Embryonic facial prominence (tissue), 1 donor: ENCODE results near the gene F2RL1.
"Not testable (repeated sequence)": the region's sequence is repeated elsewhere in the genome, so short reads cannot be mapped to it uniquely, and the experiment has no call there.

Experiments used
- DNase-seq: peaks from one replicate; pipeline ENCODE4 v3.0.0-alpha.2; 2016; ENCODE audit errors: extremely low spot score

The F2RL1 gene, protein sequence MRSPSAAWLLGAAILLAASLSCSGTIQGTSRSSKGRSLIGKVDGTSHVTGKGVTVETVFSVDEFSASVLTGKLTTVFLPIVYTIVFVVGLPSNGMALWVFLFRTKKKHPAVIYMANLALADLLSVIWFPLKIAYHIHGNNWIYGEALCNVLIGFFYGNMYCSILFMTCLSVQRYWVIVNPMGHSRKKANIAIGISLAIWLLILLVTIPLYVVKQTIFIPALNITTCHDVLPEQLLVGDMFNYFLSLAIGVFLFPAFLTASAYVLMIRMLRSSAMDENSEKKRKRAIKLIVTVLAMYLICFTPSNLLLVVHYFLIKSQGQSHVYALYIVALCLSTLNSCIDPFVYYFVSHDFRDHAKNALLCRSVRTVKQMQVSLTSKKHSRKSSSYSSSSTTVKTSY

DNA sequence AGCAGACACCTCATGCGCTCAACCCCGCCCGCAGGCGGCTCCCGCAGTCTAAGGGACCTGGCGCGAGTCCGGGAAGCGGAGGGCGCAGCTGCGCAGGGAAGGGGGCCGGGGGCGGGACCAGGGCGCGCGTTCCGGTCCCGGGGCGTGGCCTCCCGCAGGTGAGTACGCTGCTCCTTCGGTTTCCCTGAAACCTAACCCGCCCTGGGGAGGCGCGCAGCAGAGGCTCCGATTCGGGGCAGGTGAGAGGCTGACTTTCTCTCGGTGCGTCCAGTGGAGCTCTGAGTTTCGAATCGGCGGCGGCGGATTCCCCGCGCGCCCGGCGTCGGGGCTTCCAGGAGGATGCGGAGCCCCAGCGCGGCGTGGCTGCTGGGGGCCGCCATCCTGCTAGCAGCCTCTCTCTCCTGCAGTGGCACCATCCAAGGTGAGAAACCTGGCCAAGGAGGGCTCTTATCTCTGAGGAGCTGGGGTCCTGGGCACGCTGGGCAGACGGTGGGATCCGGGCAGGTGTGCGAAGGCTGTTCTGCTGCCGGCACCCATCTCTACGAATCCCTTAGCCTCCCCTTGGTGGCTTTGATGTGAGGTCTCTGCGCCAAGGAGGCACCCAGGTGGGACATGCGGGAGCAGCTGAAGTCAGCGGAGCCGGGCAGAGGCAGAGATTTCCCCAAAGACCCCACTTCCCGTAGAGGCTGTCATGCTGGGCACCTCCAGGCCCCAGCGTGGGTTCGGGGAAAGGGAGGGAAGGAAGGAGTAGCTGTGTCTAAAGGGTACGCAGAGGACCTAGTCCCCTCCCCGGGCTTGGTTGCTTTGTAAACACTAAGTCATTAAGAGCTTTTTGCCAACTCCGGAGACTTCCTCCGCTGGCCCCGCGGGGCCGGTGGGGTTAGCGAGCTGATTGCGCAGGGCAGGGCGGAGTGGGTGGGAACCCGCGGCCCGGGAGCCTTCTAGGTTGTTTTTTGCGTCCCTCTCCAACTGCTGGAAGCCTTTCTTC, at the start of gene F2RL1:
Gene F2RL1, plus strand, starts transcription at position 187 of the 988 bp plus-strand sequence. Its CDS starts 153 bp downstream, at position 340.
- DNase-seq = no peak

DNA sequence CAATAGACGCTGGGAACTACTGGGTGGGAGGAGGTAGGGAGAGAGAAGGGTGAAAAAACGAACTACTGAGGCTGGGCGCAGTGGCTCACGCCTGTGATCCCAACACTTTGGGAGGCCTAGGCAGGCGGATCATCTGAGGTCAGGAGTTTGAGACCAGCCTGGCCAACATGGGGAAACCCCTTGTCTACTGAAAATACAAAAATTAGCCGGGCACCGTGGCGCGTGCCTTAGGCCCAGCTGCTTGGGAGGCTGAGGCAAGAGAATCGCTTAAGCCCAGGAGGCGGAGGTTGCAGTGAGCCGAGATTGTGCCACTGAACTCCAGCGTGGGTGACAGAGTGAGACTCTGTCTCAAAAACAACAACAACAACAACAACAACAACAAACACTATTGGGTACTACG, 47.8 kb upstream of the F2RL1 start:
- not testable (repeated sequence) for DNase-seq

DNA sequence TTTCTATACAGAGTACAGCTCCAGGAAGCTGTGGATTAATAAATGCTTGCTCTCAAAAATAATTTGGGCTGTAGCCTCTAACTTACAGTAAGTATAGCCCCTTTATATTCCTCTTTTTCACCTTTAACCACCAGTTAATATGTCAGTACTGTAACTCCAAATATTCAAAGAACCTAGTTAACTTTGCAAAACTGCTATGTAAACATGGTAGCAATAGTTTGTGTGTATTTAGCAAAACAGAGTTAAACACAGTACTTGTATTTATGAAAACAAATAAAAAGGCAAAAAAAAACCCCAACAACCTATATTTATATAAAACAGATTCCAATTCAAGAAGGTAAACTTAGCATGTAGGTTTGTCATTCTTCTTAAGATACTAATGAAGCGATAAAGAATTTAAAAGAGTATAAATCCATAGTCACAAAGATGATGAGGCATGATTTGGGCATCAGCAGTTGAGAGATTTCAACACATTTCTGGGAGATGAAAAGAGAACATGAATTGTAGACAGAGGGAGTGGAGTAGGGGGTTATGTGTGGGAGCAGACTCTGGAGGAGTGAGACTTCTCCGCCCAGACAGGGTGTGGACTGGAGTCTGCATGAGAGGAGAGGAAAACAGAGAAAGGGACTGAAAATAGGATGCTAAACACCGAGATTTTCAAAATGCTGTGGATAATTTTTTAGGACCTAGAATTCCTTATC, 47.0 kb upstream of the F2RL1 start:
- no peak for DNase-seq

DNA sequence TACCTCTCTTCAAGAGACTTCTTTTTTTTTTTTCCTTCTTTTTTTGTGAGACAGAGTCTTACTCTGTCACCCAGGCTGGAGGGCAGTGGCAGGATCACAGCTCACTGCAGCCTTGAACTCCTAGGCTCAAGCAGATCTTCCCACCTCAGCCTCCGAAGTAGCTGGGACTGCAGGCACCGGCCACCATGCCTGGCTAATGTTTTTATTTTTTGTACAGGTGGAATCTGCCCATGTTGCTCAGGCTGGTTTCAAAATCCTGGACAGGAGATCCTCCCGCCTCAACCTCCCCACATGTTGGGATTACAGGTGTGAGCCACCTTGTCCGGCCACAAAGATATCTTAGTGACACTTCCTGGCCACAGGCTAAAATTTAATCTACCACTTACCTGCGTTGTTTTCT, 42.9 kb upstream of the F2RL1 start:
- no peak for DNase-seq

DNA sequence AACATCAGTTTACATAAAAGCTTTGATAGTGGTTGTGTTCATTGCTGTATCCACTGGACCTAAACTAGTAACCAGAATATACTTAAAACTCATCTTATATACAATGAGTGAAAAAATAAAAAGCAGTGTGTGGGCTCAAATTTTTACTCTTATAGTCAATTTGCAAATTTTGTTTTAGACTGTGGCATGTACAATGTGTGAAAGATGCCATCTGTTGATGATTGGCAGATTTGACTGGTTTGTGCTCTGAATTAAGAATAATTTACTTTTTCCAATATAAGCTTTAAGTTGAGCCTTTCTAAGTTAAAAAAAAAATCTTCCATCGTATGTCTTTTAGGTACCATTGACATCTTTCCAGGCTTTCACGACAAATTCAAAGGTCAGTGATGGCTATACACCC, 42.4 kb upstream of the F2RL1 start:
- DNase-seq = no peak

DNA sequence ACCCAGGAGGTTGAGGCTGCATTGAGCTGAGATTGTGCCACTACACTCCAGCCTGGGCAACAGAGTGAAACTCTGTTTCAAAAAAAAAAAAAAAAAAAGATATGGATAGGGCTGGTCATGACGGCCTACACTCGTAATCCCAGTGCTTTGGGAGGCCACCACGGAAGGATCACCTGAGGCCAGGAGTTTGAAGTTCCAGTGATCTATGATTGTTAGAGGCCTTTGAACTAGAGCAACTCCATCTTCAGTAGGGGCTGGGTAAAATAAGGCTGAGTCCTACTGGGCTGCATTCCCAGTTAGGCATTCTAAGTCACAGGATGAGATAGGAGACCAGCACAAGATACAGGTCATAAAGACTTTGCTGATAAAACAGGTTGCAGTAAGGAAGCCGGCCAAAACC, 38.2 kb upstream of the F2RL1 start:
- DNase-seq = not testable (repeated sequence)

DNA sequence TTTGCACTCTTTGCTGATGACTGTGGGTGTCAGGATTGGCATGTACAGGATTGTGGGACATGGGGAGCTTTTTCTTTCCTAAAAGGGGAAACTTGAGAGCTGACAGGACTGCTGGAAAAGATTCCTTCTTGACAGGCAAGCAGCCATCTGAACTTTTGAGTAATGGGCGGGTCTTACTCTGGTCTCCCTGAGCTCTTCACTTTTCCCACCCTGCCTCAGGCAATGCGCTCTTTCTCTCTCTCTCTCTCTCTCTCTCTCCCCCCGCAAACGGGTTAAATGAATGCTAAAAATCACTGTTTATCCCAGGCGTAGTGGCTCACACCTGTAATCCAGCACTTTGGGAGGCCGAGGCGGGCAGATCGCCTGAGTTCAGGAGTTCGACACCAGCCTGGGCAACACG, 37.1 kb upstream of the F2RL1 start:
- DNase-seq = no peak

DNA sequence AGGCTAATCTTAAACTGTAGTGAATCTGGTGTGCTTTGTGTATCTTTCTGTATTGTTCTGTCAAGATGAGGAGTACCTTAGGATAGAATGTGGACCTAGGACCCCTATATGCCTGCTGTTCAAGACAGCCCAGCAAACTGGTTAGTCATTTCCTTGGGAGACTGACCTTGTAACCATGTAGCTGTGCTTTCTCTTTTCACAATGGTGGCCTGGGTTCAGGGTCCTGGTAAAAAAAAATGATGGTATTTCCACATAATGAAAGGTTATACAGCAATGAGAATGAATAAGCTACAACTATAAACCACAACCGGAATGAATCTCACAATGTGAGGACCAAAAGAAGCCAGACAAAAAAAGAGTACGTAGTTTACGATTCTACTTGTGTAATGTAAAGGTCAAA, 36.4 kb upstream of the F2RL1 start:
- DNase-seq = no peak

DNA sequence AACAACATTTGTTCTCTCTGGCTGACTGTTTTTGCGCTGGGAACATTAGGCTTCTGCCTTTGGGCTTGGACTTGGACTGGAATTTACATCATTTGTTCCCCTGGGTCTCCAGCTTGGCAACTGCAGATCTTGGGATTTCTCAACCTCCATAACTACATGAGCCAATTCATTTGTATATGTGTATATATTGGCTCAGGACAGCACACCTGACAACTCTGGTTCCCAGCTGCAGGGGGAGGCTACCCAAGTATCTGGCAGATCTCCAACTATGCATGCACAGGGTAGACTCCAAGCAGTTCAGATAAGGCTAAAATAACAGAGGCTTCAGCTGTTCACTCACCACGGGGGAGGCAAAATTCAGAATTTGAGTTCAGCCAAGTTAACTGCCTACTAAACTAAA, 31.6 kb upstream of the F2RL1 start:
- peak; percentile 54 for DNase-seq

DNA sequence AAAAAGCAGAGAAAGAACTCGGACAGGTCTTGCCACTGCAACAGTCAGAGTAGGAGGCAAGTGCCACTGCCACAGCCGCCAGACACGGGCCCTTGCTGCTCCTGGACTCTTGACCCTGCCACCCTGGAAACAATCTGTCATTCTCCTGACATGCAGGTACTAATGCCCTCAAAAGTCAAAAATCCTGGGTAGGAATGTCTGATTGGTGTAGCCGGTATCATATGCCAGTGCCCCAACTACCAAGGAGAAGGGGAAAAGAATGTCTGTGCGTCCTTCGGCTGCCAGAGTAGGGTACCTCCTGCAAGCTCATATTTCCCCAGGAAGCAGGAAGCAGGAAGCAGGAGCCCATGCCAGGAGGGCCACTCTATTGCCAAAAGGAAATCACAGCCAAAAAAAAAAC, 30.5 kb upstream of the F2RL1 start:
- no peak for DNase-seq

DNA sequence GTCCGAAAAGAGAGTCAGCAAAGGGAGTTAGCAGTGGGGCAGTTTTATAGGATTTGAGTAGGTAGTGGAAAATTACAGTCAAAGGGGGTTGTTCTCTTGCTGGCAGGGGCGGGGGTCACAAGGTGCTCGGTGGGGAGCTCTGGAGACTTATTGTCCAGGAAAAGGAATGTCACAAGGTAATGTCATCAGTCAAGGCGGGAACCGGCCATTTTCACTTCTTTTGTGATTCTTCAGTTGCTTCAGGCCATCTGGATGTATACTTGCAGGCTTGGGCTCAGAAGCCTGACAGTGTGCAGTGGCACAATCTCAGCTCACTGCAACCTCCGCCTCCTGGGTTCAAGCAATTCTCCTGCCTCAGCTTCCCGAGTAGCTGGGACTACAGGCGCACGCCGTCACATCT, 29.6 kb upstream of the F2RL1 start:
- DNase-seq = not testable (repeated sequence)

DNA sequence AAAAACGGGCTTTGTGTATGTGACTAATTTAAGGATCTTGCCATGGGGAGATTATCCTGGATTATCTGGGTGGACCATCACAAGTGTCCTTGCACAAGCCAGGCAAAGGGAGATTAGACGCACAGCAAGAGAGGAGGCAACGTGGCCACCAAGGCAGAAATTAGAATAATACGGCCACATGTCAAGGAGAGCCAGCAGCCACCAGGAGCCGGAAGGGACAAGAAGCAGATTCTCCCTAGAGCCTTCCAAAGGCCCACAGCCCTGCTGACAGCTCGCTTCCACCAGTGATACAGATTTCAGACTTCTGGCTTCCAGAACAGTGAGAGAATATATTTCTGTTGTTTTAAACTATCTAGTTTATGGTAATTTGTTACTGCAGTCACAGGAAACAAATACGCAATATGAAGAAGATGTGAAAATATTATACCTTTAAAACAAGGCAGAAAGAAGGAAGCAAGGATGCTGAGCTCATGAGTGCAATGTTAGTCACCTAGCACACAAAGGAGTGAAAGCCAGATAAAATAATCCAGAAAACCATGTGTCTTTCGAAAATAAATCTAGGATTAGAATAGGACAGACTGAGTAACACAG, 28.7 kb upstream of the F2RL1 start:
- no peak for DNase-seq

DNA sequence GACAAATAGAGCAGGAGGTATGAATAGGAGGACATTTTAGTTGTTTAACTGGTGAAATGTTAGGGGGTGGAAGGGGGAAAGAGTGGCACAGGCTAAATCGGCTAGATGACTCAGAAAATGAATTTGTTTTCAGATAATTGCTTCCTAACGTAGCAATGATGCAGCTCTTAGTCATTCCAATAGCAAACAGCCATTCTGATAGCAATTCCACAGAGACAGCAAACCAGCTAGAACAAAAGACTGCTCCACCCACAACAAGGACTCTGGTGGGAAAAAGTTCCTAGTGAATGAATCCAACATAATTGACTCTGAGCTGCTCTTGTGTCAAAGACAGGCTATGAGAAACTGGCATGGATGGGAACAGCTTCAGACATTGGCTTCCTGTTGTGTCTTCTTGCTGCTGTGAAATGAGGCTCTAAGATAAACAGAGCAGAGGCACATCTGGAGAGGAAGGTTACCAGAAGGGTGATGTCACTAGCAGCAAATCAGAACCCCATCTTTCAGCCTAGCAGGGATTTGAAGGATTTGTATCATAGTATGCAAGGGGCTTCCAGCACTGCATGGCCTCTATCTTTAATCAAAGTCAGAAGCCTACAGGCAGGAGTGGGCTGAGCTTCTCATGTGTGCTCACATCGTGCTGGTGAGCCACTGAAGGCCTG, 28.1 kb upstream of the F2RL1 start:
- peak; percentile 72 for DNase-seq

DNA sequence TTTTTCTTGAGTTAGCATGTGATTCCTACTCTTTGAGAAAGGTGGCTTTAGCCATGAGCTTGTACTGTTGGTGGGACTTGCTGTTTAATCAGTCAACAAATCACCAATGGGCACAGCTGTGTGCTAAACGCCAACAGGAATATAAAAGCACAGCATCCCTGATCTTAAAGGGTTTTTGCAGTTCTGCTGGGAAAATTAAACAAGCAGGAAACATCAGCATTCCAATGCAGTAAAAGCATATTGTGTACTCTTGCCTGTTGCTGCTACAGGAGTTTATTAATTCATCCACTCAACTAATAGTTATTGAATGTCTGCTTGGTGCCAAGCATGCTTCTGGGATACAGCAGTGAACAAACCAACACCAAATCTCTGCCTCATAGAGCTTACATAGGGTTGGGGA, 27.4 kb upstream of the F2RL1 start:
- no peak for DNase-seq

DNA sequence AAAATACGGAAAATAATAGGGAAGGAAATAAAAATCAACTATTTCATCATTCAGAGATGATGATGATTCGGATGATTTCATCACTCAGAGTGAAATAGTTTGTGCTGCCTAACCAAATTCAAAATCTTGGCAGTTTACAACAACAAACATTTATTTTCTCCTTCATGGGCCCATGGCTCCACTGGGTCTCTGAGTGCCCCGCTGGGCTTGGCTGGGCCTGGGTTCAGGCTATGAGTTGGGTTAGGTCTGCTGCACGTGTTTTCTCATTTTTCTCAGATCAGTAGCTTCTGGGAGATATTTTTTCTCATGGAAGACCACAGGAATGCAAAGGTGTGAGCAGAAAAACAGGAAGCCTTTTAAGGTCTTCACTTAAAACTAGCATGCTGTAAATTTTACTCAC, 24.0 kb upstream of the F2RL1 start:
- DNase-seq = no peak

DNA sequence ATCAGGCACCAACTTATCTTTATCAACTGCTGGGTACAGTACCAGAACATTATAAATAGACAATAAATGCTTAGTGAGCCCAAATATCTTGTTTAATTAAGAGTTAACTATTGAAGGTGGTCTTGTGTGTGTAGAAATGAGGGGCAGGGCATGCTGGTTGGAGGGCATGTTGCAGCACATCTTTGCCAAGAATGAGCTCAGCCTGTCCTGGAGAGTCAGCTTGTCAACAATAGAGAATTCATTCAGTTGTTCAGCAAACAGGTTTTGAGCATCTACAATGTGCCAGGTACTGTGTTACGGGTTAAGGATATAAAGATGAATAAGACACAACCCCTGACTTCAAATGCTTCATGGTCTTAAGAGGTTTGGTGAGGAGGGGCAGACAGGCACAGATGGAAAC, 19.2 kb upstream of the F2RL1 start:
- DNase-seq = no peak

DNA sequence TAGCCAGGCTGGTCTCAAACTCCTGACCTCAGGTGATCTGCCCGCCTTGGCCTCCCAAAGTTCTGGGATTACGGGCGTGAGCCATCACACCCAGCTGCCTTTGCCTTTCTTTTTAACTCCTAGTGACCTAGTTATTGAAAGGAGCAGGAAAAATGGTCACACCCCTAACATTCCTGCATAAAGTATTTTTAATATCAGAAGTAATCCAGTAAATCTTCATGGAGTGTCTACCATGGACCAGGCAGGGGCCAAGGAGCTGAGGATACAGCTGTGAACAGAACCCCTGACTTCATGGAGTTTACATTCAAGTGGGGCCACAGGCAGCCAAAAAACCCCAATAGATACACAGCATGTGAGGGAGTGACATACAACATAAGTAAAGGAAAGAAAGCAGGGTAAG, 18.3 kb upstream of the F2RL1 start:
- no peak for DNase-seq

DNA sequence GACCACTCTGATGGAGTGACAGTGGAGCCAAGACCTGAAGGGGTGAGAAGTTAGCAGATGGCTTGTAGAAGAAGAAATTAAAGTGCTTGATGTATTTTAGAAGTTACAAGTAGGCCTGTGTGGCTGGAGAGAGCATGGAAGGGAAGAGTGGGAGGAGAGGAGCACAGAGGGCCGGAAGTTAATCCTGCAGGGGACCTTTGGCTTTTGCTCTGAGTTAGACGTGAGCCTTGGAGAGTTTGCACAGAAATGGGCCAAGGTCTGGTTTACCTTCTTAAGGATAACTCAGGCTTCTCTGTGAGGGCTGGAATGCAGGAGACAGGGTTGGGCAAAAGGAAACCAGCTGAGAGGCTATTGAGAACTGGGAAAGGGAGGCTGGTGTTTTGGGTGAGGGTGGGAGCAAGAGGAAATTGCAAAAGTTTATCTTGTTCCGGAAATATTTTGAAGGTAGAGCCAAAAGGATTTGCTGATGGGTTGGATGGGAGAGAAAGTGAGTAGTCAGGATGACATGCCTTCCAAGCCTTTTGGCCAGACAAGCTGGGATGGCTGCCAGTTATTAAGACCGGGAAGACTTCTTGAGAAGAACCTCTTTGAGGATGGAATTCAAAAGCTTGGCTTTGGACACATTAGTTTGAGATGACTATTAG, 17.5 kb upstream of the F2RL1 start:
- DNase-seq = no peak

DNA sequence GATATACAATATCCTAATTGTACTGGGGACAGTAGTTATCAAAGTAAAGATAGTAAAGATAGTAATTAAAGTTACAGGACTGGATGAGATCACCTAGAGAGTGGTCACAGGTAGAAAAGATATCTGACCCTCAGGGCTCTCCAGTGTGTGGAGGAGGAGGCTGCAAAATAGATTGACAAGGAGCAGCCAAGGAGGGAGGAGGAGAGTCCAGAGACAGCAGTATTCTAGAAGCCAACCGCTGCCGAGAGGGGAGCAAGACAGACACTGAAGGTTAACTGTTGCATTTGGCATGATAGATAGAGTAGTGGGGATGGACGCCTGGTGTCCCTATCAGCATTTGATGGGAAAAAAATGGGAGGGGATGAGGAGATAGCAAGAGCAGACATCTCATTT, 17.0 kb upstream of the F2RL1 start:
- DNase-seq = no peak

DNA sequence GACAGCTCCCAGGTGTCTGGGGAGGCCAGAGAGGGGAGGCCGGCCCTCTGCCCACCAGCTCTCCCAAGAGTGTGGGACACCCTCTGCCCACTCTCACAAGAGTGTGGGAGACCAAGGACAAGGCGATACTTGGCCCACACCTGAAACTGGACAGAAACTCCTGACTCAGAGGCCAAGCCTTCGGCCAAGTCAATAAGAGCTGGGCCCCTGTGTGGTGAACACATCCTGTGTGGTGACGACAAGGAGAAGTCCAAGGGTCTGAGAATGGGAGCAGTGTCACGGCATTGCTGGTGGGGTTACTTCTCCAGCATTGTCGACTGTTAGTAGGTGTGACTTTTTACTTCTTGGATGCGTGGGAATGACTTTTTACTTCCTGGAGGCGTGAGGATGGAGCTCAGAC, 14.6 kb upstream of the F2RL1 start:
- no peak for DNase-seq
